Hepatocyte (in vitro differentiated cells): ENCODE measurements around the gene ANTXR2.

ENCODE experiments used
- CTCF ChIP-seq: fragments of 200-600 bp; sonication (generic); IDR thresholded peaks from 2 replicates; pipeline ENCODE4 v1.5.1; 2016; ENCODE audit warnings: antibody characterized with exemption, mild to moderate bottlenecking; ENCODE audit not compliant: poor library complexity
- EZH2 ChIP-seq: fragments of 200-600 bp; sonication (generic); IDR thresholded peaks from 2 replicates; pipeline ENCODE4 v1.6.1; 2016; ENCODE audit warnings: antibody characterized with exemption, mild to moderate bottlenecking, borderline replicate concordance
- EZH2phosphoT487 ChIP-seq: fragments of 200-600 bp; sonication (generic); IDR thresholded peaks from one replicate; pipeline ENCODE4 v1.6.1; 2018; ENCODE audit warnings: antibody characterized with exemption, mild to moderate bottlenecking, low read depth, moderate library complexity; ENCODE audit not compliant: unreplicated experiment, severe bottlenecking

- TF ChIP-seq EZH2phosphoT487 (no peak), CTCF (no peak), EZH2 (no peak)
Observed at GRCh38 chr4:80096175-80096850, 23.3 kb upstream of the ANTXR2 start.
